GM12878 (cell line): Measurements from ENCODE around the gene PRKCE. TPM values are rescaled to one million over a fixed set of nuclear protein-coding genes. Genes with fewer than 3 reads are reported as not detected.

ENCODE experiments used
- ATAC-seq: fragments of 200-7000 bp; cut with Tn5 transposase; 3 replicates; pipeline ENCODE4 v1.9.1; 2020; ENCODE audit warnings: mild to moderate bottlenecking, moderate library complexity
- BruUV-seq: library from RNA; stranded (reverse); fragments of 400-500 nt; replicated peaks from 2 replicates; lab custom pipeline; 2021; lab: Mats Ljungman, UMichigan
- CTCF ChIA-PET: fragments of 300-600 bp; sonication (Branson Sonifier 250); formaldehyde crosslinking; extraction: SDS; loops from one replicate; lab custom pipeline; 2021; ENCODE audit warnings: inconsistent platforms; lab: Yijun Ruan, JAX
- POLR2A ChIA-PET: fragments of 350-600 bp; formaldehyde crosslinking; extraction: SDS; loops from one replicate; lab custom pipeline; 2021; ENCODE audit warnings: inconsistent platforms; lab: Charles Lee
- RAD21 ChIA-PET: fragments of 300-600 bp; sonication (Branson Sonifier 250); formaldehyde crosslinking; loops from one replicate; lab custom pipeline; 2023; ENCODE audit warnings: antibody characterized with exemption; ENCODE audit not compliant: unreplicated experiment; lab: Charles Lee
- SMC1A ChIA-PET: fragments of 300-600 bp; sonication (Branson Sonifier 250); formaldehyde crosslinking; loops from one replicate; lab custom pipeline; 2023; ENCODE audit not compliant: unreplicated experiment, uncharacterized antibody; lab: Charles Lee
- DNase-seq: peaks from one replicate; pipeline ENCODE4 v3.0.0-alpha.2; 2011; ENCODE audit warnings: low read depth, low spot score
- FAIRE-seq: peaks from 3 replicates; lab custom pipeline; 2011; peaks lifted over from hg19 to GRCh38; lab: Jason Lieb, UNC
- H2AFZ ChIP-seq: 2 replicates; pipeline ENCODE4 v1.6.0; 2011; ENCODE audit warnings: low read depth, low read length, control low read depth; ENCODE audit not compliant: control insufficient read depth
- H3K27ac ChIP-seq: 2 replicates; pipeline ENCODE4 v1.5.1; 2011; ENCODE audit warnings: control low read depth; ENCODE audit not compliant: control insufficient read depth, insufficient read depth
- H3K27me3 ChIP-seq, 2 experiments: replicated peaks in 1 of 2; 2 replicates each; pipeline versions ENCODE4 v1.6.0 to v1.6.1; 2011; ENCODE audit warnings: low read length in 1 of 2; ENCODE audit not compliant: control insufficient read depth in 2 of 2, insufficient read depth in 2 of 2
- H3K36me3 ChIP-seq, 2 experiments: 2 replicates each; pipeline ENCODE4 v1.5.1; 2011; ENCODE audit warnings: low read length in 1 of 2; ENCODE audit not compliant: control insufficient read depth in 2 of 2, insufficient read depth in 2 of 2
- H3K4me1 ChIP-seq: 2 replicates; pipeline ENCODE4 v1.6.1; 2011; ENCODE audit warnings: mild to moderate bottlenecking, low read length, moderate library complexity, mixed read lengths; ENCODE audit not compliant: control insufficient read depth, insufficient read depth
- H3K4me2 ChIP-seq: 2 replicates; pipeline ENCODE4 v1.6.0; 2011; ENCODE audit warnings: control low read depth; ENCODE audit not compliant: control insufficient read depth, insufficient read depth
- H3K4me3 ChIP-seq: fragments of 200-600 bp; sonication (generic); 2 replicates; pipeline ENCODE4 v1.5.1; 2016
- H3K79me2 ChIP-seq: 2 replicates; pipeline ENCODE4 v1.6.0; 2011; ENCODE audit warnings: low read length; ENCODE audit not compliant: control insufficient read depth, insufficient read depth
- H3K9ac ChIP-seq: 2 replicates; pipeline ENCODE4 v1.8.0; 2011; ENCODE audit warnings: low read length, control low read depth, mixed read lengths; ENCODE audit not compliant: control insufficient read depth, insufficient read depth
- H3K9me3 ChIP-seq: replicated peaks from 3 replicates; pipeline ENCODE4 v1.5.1; 2011; ENCODE audit warnings: mild to moderate bottlenecking, low read length; ENCODE audit not compliant: control insufficient read depth, insufficient read depth
- H4K20me1 ChIP-seq: 2 replicates; pipeline ENCODE4 v1.6.0; 2011; ENCODE audit not compliant: control insufficient read depth, insufficient read depth
- HDGF ChIP-seq: fragments of 450-650 bp; IDR thresholded peaks from 2 replicates; pipeline ENCODE4 v1.6.1; 2016; ENCODE audit warnings: antibody characterized with exemption
- IKZF1 ChIP-seq: fragments of 450-650 bp; conservative IDR thresholded peaks from 2 replicates; pipeline ENCODE4 v1.6.1; 2017; ENCODE audit warnings: antibody characterized with exemption, mild to moderate bottlenecking
- KAT2A ChIP-seq: conservative IDR thresholded peaks from 2 replicates; pipeline ENCODE4 v1.6.1; 2011; ENCODE audit warnings: low read depth, low read length; ENCODE audit not compliant: control insufficient read depth
- RELB ChIP-seq: fragments of 450-650 bp; IDR thresholded peaks from 2 replicates; pipeline ENCODE4 v1.6.1; 2017; ENCODE audit warnings: low read depth, mild to moderate bottlenecking, moderate library complexity
- SMC3 ChIP-seq: IDR thresholded peaks from 2 replicates; pipeline ENCODE4 v1.6.1; 2011; ENCODE audit warnings: low read length, improper control_type of control experiment, borderline replicate concordance
- WGBS: methylation state at CpG from one replicate; pipeline ENCODE4 v1.1.6; 2016; ENCODE audit warnings: low lambda C conversion rate; ENCODE audit not compliant: insufficient replicate concordance, insufficient coverage; ENCODE audit errors: missing lambda C conversion rate; 5-methylcytosine and 5-hydroxymethylcytosine counted together
- in situ Hi-C: fragments of 300-500 bp; cut with MboI; formaldehyde crosslinking; loops from 9 replicates; pipeline ENCODE4 v1.14.3; 2018; ENCODE audit warnings: mixed read lengths
- intact Hi-C: fragments of 100-400 bp; cut with micrococcal nuclease; formaldehyde crosslinking; loops from one replicate; pipeline ENCODE4 v1.14.2; 2022; ENCODE audit not compliant: unreplicated experiment
- polyA plus RNA-seq, 11 experiments: library from polyadenylated mRNA; depleted of rRNA in 4 of 11; unstranded in 6 of 11; stranded (reverse) in 5 of 11; fragments of >200 nt; fragmentation: Nextera tagmentation in 4 of 11; fragmentation: Illumina TruSeq in 1 of 11; extraction: Ambion mirVana in 4 of 11; extraction: Trizol in 1 of 11; gene quantifications; 1 replicate in 1 of 11; 2 replicates in 10 of 11; pipeline versions ENCODE4 v1.2.1 to v1.2.3, GENCODE V29; 2011 to 2016; ENCODE audit warnings: inconsistent platforms in 2 of 11, missing spikeins in 2 of 11, low read depth in 1 of 11
- total RNA-seq, 4 experiments: library from RNA; depleted of rRNA in 3 of 4; stranded (reverse); fragments of >200 nt in 3 of 4; fragmentation: Illumina TruSeq in 1 of 4; extraction: Trizol in 1 of 4; gene quantifications; 2 replicates each; pipeline versions ENCODE4 v1.2.1 to v1.2.3, GENCODE V29; 2013 to 2021

PRKCE gene
- total and polyA plus RNA-seq, 10 of the 15 experiments (the other 5 are each of a cell fraction or from before 2014, with no cell fraction given) = 2.6 to 28.2 (median 11.3) TPM

GRCh38 chr2:45724335-45724734 is 72.9 kb downstream of the PRKCE start:
- ChIA-PET POLR2A (interaction anchor here (0.6 to 2.1 kb wide), 5 partner anchors 28 to 110 kb away, joined by 3 to 7 read pairs (median 3); no protein-coding TSS in a partner anchor), RAD21 (interaction anchor here (0.7 to 2.1 kb wide), 15 partner anchors 15 to 165 kb away, joined by 3 to 7 read pairs (median 4); no protein-coding TSS in a partner anchor), CTCF (interaction anchor here (0.6 to 2.1 kb wide), 10 partner anchors 11 to 211 kb away, joined by 3 to 6 read pairs (median 4); no protein-coding TSS in a partner anchor), SMC1A (interaction anchor here (0.9 to 5.0 kb wide), 16 partner anchors 9 to 164 kb away, joined by 3 to 22 read pairs (median 5); partner anchors contain the start of gene PRKCE)
- ATAC-seq (peak; percentile 3; the same call in 1 of the 3 replicates), FAIRE-seq (no peak), DNase-seq (no peak)
- Histone ChIP-seq H3K36me3 (no peaks in the 10 kb centered on the region), H3K27me3 (no peaks in the 10 kb centered on the region), H3K4me1 (peaks cover 50% of the 10 kb centered on the region), H3K9ac (no peak overlapping the region), H4K20me1 (no peaks in the 10 kb centered on the region), H2AFZ (no peak overlapping the region), H3K27ac (peak overlapping the region; percentile 54), H3K4me3 (no peak overlapping the region), H3K79me2 (peaks cover 2% of the 10 kb centered on the region), H3K4me2 (peak overlapping the region; percentile 66), H3K9me3 (no peaks in the 10 kb centered on the region)
- in situ Hi-C loops = no loop called here
- WGBS = 2% methylated on average over 2 of the region's 2 CpGs
- BruUV-seq = no TSS peak
- TF ChIP-seq HDGF = no peak
- TF ChIP-seq IKZF1 = 0 out of 2 replicates have a peak, but pooled peaks have one; percentile 14
- no peak for TF ChIP-seq SMC3
- TF ChIP-seq KAT2A = no peak
- 0 out of 2 replicates have a peak, but pooled peaks have one; percentile 21 for TF ChIP-seq RELB
- intact Hi-C loops = no loop called here
